Measurements from ENCODE around the gene MAGED4.
"Not testable (repeated sequence)": the region's sequence is repeated elsewhere in the genome, so short reads cannot be mapped to it uniquely, and the experiment has no call there.

MAGED4 gene

GRCh38 chrX:52184440-52185077 is at the start of gene MAGED4:
Gene MAGED4, plus strand, starts transcription at chrX:52184888. Its CDS starts 1,035 bp downstream, at chrX:52185923.
- not testable (repeated sequence) for H3K4me3 ChIP-seq (ENCODE audit: low read length)

GRCh38 chrX:52138830-52139544 is 45.7 kb upstream of the MAGED4 start:
- no peak for TF ChIP-seq ZNF274 (IDR thresholded peaks at IDR 0.05; ENCODE audit: low read depth, low read length)
- H3K4me3 ChIP-seq (ENCODE audit: low read length), result no peak overlapping the region

- TF ChIP-seq ZNF274 (IDR thresholded peaks at IDR 0.05; ENCODE audit: low read depth, low read length), result no peak
- H3K4me3 ChIP-seq (ENCODE audit: low read length), result no peak overlapping the region
Observed at GRCh38 chrX:52139545-52139895, 45.2 kb upstream of the MAGED4 start.

DNA sequence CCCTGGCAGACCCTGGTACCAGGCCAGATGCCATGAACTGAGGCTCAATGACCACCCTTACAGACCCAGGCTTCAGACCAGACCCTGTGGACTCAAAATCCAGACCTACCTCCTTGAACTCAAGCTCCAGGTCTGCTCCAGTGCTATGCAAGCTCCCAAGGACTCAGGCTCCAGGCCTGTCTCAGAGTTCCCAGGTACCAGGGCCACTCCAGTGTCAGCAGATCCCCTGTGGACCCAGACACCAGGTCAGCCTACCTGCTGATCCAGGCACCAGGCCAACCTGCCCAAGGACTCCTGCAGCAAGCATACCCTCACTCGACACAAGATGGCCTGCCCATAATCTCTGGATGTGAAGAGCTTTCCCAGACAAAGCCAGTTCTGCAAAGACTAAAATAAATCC is 44.7 kb upstream of the MAGED4 start:
- no peak for TF ChIP-seq ZNF274 (IDR thresholded peaks at IDR 0.05; ENCODE audit: low read depth, low read length)
- no peak overlapping the region for H3K4me3 ChIP-seq (ENCODE audit: low read length)

- not testable (repeated sequence) for H3K4me3 ChIP-seq (ENCODE audit: low read length)
Observed at GRCh38 chrX:52150667-52151066, 34.0 kb upstream of the MAGED4 start.

DNA sequence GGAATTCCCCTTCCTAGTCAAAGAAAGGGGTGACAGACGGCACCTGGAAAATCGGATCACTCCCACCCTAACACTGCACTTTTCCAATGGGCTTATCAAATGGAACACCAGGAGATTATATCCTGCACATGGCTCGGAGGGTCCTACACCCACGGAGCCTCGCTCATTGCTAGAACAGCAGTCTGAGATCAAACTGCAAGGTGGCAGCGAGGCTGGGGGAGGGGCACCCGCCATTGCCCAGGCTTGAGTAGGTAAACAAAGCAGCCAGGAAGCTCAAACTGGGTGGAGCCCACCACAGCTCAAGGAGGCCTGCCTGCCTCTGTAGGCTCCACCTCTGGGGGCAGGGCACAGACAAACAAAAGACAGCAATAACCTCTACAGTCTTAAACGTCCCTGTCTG is 24.5 kb upstream of the MAGED4 start:
- H3K4me3 ChIP-seq (ENCODE audit: low read length), result not testable (repeated sequence)

DNA sequence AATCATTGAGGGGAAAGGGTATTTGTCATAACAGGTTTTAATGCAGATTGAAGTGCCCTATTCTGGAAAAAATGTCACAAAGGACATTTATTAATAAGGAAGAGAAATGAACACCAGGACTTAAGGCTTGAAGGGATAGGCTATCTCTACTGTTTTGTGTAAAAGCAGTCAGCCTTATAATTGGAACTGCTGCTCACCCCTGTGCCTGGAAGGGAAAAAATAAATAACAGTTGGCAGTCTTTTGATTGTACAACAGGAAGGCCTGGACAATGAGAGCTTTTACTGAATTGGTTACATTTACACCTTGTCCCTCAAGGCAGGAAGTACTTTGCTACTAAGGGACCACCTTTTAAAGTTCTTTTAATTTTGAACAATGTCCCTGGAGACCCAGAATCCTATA is 17.8 kb upstream of the MAGED4 start:
- no peak overlapping the region for H3K4me3 ChIP-seq (ENCODE audit: low read length)
- no peak for TF ChIP-seq ZNF274 (IDR thresholded peaks at IDR 0.05; ENCODE audit: low read depth, low read length)

GRCh38 chrX:52171055-52171454 is 13.6 kb upstream of the MAGED4 start:
- H3K4me3 ChIP-seq (ENCODE audit: low read length), result not testable (repeated sequence)

GRCh38 chrX:52185078-52185453 is 378 bp downstream of the MAGED4 start:
- H3K4me3 ChIP-seq (ENCODE audit: low read length), result not testable (repeated sequence)

DNA sequence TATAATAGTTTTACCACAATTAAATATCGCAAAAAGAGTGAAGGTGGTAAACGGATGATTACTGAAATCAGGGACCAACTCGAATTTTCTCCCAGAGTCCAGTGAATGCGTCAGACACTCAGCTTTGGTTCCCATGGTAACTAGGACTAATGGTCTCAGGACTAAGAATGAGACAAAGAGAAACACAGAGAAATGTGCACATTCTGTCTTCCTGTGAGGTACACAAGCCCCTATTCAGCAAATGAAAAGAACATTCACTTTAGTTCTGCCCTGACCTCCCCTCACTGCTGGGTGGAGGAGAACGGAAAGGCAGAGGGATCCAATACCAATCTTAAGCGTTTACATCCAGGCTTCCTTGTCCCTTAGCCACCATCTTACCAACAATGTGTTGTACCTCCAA is 26.7 kb downstream of the MAGED4 start:
- H3K4me3 ChIP-seq (ENCODE audit: low read length), result not testable (repeated sequence)

- no peak overlapping the region for H3K4me3 ChIP-seq (ENCODE audit: low read length)
- TF ChIP-seq ZNF274 (IDR thresholded peaks at IDR 0.05; ENCODE audit: low read depth, low read length), result no peak
Observed at GRCh38 chrX:52213276-52213675, 28.6 kb downstream of the MAGED4 start.

- no peak for TF ChIP-seq ZNF274 (IDR thresholded peaks at IDR 0.05; ENCODE audit: low read depth, low read length)
- H3K4me3 ChIP-seq (ENCODE audit: low read length), result no peak overlapping the region
Observed at GRCh38 chrX:52216541-52216940, 31.9 kb downstream of the MAGED4 start.

DNA sequence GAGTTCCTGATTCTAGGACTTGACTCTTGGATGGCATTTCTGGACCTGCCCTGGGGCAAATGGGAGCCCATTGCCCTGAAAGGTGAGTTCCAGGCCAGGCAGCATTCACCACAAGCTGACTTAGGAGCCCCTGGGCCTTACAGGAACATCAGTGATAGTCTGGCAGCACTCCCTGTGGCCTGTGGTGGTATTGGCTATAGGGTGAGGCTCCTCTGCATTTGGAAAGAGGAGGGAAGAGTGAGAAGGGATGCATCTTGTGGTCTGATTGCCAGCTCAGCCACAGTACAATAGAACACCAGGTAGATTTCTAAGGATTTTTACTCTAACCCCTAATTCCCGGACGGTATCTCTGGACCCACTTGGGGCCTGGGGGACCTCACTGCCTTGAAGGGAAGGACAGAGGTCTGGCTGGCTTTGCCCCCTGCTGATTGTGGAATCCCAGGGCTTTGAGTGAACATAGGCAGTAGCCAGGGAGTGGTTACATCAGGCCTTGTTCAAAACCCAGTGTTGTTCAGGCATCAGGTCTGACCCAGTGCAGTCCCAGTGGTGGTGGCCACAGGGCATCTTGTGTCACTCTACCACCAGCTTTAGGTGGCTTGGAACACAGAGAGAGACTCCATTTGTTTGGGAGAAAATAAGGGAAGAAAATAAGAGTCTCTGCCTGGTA is 32.9 kb downstream of the MAGED4 start:
- no peak overlapping the region for H3K4me3 ChIP-seq (ENCODE audit: low read length)
- no peak for TF ChIP-seq ZNF274 (IDR thresholded peaks at IDR 0.05; ENCODE audit: low read depth, low read length)

GRCh38 chrX:52220936-52221335 is 36.2 kb downstream of the MAGED4 start:
- H3K4me3 ChIP-seq (ENCODE audit: low read length), result no peak overlapping the region
- TF ChIP-seq ZNF274 (IDR thresholded peaks at IDR 0.05; ENCODE audit: low read depth, low read length), result no peak
